Astrocyte (in vitro differentiated cells and primary cell): ENCODE measurements around the gene CYTH4.

Experiments used
- EZH2 ChIP-seq: IDR thresholded peaks from 2 replicates; pipeline ENCODE4 v1.6.1; 2012; ENCODE audit warnings: mild to moderate bottlenecking, low read length, inconsistent platforms; ENCODE audit not compliant: insufficient read depth
- TF ChIP-seq, protein P1 (sequence below): IDR thresholded peaks from 2 replicates; pipeline ENCODE4 v1.5.1; 2011; ENCODE audit warnings: low read depth, mild to moderate bottlenecking, inconsistent platforms, low read length, moderate library complexity; ENCODE audit not compliant: insufficient read depth

DNA sequence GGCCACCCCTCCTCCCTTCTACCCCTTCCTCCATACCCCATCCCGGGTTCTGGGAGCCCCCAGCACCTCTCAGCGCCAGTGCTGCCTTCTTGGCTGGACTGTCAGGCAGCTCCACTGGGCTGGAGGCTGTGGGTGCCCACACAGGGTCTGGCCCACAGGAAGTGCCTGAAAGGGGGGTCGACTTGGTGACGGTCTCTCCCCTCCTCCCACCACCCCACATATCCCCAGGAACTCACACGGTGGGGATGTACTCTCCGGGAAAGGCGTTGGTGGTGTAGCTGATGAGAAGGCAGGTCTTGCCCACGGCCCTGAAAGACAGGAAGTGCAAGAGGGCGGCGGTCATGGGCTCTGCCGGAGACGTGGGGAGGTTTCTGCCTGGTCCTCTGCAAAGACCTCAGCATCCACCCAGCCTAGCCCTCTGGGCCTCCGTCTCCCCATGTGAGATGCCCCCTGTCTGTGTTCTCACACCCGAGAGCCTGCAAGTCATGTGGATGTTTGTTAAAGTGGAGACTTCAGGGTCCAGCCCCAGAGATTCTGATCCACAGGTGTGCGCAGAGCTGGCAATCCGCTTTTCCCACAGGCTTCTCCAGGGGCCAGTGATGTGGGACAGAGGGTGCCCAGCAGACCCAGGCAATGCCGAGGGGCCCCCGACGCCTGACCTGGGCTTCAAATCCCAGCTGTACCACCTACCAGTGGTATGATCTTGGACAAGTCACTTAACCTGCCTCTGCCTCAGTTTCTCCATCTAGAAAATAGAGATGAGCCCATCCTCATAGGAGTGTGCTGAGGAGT, 40.8 kb upstream of the CYTH4 start:
- TF ChIP-seq, protein P1, sequence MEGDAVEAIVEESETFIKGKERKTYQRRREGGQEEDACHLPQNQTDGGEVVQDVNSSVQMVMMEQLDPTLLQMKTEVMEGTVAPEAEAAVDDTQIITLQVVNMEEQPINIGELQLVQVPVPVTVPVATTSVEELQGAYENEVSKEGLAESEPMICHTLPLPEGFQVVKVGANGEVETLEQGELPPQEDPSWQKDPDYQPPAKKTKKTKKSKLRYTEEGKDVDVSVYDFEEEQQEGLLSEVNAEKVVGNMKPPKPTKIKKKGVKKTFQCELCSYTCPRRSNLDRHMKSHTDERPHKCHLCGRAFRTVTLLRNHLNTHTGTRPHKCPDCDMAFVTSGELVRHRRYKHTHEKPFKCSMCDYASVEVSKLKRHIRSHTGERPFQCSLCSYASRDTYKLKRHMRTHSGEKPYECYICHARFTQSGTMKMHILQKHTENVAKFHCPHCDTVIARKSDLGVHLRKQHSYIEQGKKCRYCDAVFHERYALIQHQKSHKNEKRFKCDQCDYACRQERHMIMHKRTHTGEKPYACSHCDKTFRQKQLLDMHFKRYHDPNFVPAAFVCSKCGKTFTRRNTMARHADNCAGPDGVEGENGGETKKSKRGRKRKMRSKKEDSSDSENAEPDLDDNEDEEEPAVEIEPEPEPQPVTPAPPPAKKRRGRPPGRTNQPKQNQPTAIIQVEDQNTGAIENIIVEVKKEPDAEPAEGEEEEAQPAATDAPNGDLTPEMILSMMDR, result no peak
- no peak for TF ChIP-seq EZH2
